ENCODE data around the gene HECW1.

DNA sequence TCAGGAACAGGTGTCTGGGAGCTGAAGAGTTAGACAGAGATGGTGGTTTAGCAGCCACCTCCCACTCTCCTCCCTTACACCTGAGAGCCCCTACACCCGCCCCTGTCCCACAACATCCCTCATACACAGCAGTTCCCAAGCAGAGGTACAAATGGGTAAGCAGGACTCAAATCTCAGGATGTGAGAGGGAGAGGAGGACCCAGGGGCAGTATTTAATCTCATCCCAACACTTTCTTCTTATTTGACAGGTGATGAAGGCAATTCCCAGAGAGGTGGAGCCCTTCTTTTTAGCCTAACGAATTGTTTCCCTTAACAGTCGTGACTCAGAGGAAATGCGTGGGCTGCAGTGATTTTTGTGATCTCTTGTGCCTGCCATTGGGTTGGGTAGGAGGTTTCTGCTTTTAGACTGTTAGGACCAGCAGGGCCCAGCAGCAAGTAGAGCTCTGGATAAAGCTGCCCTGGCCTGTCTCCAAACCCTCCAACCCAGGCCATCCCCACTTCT is 191.3 kb downstream of the HECW1 start:
- TF ChIP-seq CTCF (IDR thresholded peaks at IDR 0.05 in 4 of 5, conservative IDR thresholded peaks at IDR 0.05 in 1 of 5) (no peak), POLR2A (IDR thresholded peaks at IDR 0.05) (no peak)
